Activated CD4-positive, CD25-positive, alpha-beta regulatory T cell (primary cell): Measurements from ENCODE around the gene CHAF1A.
A peak's percentile ranks its signal among the peaks of the same experiment; 100 is the strongest.

Source experiments
- DNase-seq, 4 experiments: peaks; one replicate each; lab custom pipeline; 2025; lab: John Stamatoyannopoulos, UW

CHAF1A gene

DNA sequence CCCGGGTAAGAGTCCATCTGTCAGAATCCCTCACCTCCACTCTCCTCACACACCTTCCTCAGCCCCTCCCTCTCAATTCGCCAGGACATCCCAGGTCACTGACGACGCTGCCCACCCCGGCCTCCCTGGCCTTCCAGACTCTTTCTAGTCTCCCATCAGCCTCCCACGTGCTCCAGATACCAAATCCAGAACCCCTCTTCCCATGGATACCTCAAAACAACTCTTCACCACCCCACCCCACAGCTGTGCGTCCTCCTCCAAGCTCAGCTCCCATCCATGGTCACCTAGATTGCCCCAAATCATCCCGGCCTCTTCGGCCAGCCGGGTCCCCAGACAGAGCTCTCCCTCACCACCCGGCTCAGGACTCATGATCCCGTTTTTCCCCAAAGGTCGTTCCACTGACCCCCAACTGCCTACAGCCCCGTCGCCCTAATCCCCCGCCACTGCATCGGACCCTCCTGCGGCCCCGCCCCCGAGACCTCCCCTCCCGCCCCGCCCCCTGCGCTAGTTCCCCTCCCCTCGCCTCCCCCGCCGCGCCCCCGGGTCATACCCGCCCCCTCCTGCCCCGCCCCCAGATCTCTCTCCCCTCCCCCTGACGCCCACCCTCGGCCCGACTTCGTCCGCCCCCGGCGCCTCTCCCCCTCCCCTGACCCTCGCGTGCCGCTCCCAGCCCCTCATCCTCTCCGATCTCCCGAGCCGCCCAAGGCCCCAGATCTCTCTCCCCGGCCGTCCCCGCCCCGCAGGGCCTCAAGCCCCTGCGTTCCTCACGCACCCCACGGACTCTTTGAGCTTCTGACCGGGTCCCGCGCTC, 54.6 kb downstream of the CHAF1A start:
- DNase-seq, result peak in 2 of 4 experiments; percentile 40 to 42

DNA sequence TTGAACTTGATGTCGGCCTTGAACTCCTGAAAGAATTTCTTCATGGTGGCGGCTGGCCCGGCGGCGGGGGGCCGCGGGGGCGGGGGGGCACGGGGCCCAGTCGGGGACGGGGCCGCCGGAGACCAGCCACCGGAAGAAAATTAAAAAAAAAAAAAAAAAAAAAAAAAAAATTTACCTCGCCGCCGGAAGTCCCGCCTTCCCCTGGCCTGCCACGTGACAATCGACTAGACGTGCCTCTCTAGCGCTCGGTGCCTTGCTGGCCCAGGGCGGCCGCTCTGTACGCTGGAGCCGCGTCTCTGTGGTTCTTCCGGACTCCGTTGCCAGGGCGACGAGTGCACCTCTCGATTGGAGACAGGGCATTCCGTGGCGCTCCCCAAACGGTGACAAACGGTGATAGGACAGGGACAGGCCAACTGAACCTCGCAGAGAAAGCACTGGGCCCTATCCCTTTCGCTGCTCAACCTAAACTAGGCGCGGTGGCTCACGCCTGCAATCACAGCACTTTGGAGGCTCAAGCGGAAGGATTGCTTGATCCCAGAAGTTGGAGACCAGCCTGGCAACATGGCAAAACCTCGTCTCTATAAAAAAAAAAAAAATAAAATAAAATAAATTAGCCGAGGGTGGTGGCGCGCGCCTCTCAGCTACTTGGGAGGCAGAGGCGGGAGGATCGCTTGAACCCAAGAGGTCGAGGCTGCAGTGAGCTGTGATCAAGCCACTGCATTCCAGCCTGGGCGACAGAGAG, 55.4 kb downstream of the CHAF1A start, which contains the start of gene UBXN6:
Gene UBXN6 (minus strand): TSS at position 141 of the 742 bp plus-strand sequence. CDS start 97 bp downstream, at position 44.
- DNase-seq, result peak; percentile 94 to 97 (median 96)

DNA sequence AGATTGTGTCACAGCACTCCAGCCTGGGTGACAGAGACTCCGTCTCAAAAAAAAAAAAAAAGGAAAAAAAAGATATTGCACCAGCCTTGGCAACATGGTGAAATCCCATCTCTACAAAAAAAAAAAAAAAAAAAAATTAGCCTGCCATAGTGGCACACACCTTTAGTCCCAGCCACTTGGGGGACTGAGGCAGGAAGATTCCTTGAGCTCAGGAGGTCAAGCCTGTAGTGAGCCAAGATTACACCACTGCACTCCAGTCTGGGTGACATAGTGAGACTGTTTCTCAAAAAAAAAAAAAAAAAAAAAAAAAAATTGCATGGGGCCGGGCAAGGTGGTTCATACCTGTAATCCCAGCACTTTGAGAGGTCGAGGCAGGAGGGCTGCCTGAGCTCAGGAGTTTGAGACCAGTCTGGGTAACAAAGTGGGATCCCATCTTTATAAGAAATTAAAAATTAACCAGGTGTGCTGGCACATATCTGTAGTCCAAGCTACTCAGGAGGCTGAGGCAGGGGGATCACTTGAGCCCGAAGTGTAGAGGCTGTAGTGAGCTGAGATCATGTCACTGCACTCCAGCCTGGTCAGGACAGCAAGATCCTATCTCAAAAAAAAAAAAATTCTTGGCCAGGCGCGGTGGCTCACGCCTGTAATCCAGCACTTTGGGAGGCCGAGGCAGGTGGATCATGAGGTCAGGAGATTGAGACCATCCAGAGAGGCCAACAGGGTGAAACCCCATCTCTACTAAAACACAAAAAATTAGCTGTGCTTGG, 62.6 kb downstream of the CHAF1A start:
- DNase-seq, result no peak

DNA sequence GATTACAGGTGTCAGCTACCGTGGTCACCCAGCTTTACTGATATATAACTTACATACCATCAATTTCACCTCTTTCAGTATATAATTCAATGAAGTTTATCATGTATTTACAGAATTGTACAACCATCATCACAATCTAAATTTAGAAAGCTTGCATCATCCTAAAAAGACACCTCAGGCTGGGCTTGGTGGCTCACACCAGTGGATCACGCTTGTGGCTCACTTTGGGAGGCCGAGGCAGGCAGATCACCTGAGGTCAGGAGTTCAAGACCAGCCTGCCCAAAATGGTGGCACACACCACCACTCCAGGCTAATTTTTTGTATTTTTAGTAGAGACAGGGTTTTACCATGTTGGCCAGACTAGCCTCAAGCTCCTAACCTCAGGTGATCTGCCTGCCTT, 65.4 kb downstream of the CHAF1A start:
- DNase-seq, result no peak

DNA sequence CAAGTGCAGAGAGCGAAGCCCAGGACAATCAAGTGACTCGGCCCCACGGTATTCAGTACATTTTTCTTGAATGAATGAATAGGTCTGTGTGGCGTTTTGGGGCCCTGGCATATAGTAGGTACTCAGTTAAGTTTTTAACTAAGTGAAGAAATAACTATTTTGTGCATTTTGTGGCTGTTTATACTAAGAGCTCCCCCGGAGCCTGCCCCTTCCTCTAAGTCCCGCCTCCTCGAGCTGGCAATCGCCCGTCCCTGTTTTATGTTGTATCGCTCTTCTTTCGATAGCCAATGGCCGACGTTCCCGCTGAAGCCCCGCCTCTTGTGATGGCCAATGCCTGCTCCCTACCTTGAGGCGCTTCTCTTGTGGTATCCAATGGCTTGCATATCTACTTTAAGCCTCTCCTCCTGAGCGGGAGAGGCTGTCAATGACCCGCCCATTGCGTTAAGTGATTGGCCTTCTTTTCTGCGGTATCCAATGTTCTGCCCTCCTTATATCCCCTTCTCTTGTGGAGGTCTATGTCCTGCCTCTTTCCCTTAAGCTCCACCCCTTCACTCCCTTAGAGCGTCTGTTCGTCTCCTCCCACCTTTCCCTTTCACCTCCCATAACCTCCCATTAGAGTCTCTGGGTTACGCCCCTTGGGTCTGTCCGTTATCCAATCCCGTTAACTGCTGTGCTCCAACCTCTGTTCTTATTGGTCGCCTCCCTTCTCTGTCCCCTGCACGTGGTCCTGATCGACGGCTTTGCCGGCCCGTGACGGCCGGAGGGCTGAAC, 69.1 kb downstream of the CHAF1A start:
- DNase-seq, result peak; percentile 87 to 94 (median 92)

DNA sequence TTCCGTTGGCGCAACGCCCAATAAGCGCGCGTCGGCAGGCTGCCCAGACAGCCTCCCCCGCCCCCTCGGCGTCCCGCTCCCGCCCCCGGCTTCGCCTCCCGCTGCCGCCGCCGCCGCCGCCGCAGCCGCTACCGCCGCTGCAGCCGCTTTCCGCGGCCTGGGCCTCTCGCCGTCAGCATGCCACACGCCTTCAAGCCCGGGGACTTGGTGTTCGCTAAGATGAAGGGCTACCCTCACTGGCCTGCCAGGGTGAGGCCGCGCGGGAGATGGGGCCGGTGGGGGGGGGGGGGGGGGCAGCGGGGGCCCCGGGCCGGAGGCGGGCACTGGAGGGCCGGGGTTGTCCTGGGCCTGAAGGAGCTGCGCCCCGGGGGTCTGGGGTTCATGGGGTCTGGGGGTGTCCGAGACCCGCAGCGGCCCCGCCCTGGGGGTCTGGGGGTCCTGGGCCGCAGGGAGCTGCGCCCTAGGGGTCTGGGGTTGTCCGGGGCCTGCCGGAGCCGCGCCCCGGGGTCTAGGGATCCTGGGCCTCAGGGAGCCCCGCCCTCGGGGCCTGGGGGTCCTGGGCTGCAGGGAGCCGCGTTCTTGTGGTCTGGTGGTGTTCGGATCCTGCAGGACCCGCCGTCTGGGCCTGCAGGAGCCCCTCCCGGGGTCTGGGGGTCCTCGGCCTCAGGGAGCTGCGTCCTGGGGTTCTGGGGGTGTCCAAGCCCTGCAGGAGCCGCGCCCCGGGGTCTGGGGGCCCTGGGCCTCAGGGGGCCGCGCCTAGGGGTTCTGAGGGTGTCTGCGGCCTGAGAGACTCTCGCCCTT, 69.9 kb downstream of the CHAF1A start, which contains the start of gene HDGFL2:
Gene HDGFL2 (plus strand): TSS at position 124 of the 801 bp plus-strand sequence. CDS start 54 bp downstream, at position 178.
- no peak for DNase-seq

DNA sequence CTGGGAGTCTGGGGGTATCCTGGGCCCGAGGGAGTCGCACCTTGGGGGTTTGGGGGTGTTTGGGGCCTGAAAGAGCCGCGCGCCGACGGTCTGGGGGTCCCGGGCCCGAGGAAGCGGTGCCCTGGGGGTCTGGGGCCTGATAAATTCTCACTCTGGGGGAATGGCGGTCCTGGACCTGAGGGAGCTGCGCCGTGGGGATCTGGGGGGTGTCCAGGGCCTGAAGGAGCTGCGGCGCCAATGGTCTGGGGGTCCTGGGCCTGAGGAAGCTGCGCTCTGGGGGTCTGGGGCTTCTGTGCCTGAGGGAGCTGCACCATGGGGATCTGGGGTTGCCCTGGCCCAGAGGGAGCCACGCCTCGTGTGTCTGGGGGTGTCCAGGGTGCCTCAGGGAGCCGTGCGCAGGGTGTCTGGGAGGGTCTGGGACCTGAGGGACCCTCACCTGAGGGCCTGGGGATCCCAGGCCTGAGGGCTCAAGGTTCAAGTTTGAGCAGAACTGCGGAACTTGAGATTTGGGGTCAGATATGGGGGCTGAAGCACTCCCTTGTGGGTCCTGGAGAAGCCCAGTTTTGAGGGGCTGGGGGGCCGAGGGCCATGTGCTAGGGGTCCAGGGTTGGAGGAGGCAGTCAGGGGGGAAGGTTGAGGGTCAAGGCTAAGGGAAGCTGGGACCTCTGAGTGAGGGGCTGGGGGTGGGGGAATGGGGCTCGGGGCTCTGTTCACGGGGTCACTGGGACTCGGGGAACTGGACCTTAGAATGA, 70.7 kb downstream of the CHAF1A start:
- DNase-seq, result no peak

DNA sequence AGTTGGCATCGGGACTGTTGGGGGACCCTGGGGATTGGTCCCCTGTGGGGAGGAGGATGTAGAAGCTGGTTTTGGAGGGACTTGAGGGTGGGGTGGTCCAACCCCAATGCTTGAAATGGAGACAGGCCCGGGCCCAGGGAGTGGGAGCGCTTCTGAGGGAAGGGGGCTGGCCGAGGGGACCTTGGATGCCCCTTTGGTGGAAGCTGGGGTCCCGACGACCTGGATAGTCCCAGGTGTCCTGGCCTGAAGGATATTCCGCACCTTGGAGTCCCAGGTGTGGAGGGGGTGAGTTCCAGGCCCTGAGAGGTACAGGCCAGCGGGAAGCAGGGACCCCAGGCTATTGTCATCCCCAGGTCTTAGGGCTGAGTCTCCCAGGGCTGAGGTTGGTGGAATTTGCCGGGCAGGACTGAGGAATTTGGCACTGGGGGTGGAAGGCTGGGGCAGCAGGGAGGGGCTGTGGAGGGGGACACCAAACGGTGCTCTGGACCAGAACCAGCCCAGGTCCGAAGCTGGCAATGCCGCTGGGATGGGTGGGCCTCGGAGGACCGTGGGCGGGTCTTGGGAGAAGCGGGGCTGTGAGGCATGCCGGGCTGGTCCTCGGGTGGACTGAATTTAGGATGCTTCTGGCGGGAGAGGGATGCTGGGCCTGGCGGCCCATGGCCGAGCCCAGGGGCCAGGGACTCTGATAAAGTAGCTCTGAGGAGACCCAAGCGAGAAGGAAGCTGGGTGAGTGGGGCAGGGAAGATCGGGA, 71.5 kb downstream of the CHAF1A start:
- no peak for DNase-seq

DNA sequence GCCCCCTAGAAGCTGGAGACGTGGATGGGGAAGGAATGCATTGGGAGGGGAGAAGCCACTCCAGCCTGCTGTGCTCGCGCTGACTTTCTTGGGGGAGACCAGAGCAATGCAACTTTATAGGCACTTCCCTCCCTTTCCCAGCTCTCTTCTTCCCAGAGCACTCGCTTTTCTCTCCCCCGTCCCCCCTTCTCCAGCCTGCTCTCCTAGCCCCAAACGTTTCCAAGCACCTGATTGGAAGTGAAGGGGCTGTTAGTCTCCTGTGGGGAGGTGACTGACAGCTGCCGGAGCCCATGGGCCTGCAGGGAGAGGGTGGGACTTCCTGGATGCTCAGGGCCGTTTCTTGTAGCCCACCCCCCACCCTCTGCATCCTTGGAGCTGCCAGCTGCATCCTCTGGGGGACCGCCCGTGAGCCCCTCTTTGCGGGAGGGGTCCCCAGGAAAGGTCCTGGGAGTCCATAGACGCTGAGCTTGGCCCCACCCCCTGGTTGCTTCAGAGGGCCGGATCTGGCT, 72.1 kb downstream of the CHAF1A start:
- no peak for DNase-seq

DNA sequence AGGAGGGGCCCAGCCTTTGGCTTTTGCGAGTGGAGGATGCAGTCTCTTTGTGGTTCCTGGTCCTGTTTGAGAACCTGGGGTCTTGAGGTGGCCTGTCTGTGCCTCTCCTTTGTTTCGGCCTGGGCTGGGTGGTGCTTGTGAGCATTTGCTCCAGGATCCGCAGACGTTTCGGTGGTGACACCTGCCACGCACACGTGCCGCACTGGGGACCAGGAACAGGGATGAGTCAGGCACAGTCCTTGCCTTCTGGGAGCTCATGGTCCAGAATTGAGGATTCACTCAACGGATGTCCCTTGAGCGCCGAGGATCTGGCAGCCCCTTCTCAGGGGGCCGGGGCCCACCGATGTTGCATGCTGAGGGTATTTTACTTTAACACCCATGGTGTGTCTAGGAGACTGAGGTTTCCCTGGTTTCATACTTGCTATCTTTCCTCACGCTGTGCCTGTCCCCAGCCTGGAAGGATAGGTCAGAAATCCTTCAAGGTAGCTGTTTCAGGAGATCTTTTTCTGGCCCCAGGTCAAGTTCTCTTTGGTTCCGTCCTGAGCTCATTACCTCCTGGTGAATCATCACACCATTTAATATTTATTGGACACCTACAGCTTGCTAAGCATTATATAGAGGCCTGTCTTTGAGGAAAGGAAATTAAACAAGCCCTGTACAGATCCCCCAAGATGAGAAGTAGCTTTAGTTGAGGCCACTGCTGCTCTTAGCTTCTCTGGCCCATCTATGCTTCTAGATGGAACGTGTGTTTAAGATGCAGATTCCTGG, 74.8 kb downstream of the CHAF1A start:
- no peak for DNase-seq

DNA sequence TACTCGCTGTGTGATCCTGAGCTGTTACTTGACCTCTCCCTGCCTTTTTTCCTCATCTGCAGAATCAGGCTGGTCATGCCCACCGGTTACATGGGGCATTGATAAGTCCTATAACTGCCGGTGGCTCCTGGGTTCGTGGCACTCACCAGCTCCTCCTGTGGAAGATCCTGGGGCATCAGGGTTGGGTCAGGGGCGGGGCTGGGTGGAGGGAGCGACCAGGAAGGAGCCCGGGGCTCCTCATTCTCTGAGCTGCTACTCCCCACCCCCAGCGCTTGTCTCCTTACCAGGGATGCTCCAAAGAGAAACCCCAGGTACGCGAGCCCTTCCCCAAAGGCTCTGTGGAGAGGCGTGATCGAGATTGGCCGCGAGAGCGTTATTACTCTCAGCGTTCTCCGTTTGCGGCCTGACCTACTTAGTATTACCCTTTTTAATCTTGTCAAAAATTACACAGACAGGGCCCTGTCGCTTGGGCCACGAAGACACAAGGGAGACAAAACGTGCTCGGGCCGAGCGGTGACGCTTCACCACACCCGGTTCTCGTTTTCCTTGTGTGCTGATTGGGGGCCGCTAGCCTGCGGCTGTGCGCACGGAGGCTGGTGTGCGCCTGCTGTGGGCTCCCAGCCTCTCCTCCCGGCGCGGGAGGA, 80.4 kb downstream of the CHAF1A start:
- no peak for DNase-seq

DNA sequence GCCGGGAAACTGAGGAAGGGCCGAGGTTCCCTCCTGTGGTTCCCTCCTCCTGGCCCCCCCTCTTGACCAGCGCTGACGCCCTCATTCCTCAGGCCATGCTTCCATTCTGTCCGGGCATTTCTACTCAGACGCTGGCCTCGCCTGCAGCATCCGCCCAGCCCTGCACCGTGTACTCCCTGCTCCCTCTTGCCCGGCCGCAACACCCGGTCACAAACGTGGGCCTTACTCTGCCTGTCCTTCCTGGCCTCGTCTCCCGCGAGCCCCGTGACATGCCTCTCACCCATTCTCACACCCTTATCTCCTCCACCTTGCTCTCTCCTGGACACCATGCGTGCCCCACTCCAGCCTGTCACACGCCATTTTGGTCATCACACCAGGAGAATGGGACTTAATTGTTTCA, 80.9 kb downstream of the CHAF1A start:
- no peak for DNase-seq

DNA sequence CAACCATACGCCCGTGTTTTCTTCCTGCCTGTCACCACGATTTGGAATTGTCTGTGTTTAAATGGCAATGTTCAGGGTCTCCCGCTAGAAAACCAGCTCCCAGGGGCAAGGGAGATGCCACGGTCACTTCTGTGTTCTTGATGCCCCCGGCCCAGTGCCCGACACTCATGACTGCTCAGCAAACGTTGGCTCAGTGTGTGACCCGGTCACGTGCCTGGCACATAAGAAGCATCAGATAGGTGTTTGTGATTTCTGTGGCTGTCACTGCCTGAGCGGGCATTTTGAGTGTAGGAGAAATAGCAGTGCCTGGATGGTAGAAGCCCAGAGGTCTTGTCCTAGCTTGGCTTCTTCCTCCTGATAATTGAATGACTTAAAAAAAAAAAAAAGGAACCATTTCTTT, 85.1 kb downstream of the CHAF1A start:
- DNase-seq, result no peak

DNA sequence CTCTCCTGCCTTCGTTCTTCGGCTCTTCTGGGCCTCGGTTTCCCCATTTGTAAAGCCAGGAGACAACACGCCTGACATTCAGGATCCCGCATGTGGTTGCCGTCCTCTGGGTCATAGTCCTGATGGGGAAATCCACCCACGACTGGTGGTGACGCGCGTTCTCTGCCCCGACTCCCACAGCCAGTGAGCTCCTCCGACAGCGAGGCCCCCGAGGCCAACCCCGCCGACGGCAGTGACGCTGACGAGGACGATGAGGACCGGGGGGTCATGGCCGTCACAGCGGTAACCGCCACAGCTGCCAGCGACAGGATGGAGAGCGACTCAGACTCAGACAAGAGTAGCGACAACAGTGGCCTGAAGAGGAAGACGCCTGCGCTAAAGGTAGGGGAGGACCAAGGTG, 86.1 kb downstream of the CHAF1A start:
- no peak for DNase-seq

DNA sequence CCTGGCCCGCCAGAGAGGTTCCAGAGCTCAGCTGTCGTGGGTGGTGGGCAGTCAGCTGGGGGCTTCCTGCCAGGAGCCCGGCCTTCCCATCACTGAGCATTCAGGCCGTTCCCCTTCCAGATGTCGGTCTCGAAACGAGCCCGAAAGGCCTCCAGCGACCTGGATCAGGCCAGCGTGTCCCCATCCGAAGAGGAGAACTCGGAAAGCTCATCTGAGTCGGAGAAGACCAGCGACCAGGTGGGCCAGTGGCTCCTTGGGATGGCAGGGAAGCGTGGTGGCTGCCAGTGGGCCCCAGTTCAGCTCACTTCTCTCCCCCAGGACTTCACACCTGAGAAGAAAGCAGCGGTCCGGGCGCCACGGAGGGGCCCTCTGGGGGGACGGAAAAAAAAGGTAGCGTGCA, 89.0 kb downstream of the CHAF1A start:
- no peak for DNase-seq

DNA sequence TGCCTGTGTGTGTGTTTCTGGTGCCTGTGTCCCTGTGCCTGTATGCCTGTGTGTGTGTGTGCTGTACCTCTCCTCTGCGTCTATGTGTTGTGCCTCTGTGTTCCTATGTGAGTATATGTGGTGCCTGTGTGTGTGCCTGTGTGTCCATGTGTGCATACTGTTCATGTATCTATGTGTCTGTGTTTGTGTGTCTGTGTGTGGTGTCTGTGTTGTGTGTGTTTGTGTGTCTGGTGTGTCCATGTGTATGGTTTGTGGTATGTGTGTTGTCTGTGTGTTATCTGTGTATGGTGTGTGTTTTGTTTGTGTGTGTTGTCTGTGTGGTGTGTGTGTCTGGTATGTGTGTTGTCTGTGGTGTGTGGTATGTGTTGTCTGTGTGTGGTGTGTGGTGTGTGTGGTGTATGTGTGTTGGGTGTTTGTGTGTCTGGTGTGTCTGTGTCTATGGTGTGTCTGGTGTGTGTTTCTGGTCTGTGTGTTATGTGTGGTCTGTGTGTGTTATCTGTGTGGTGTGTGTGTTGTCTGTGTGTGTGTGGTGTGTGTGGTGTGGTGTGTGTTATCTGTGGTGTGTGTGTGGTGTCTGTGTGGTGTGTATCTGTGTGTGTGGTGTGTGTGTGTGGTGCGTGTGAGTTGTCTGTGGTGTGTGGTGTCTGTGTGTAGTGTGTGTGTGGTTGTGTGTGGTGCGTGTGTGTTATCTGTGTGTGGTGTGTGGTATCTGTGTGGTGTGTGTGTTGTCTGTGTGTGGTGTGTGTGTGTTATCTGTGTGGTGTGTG, 90.1 kb downstream of the CHAF1A start:
- no peak for DNase-seq
